GM12878 (cell line): ENCODE measurements around the gene LIM2. TPM values are rescaled to one million over a fixed set of nuclear protein-coding genes. Genes with fewer than 3 reads are reported as not detected.

Source experiments
- ATAC-seq: fragments of 200-7000 bp; cut with Tn5 transposase; 3 replicates; pipeline ENCODE4 v1.9.1; 2020; ENCODE audit warnings: mild to moderate bottlenecking, moderate library complexity
- BruUV-seq: library from RNA; stranded (reverse); fragments of 400-500 nt; replicated peaks from 2 replicates; lab custom pipeline; 2021; lab: Mats Ljungman, UMichigan
- CTCF ChIA-PET: fragments of 300-600 bp; sonication (Branson Sonifier 250); formaldehyde crosslinking; extraction: SDS; loops from one replicate; lab custom pipeline; 2021; ENCODE audit warnings: inconsistent platforms; lab: Yijun Ruan, JAX
- POLR2A ChIA-PET: fragments of 350-600 bp; formaldehyde crosslinking; extraction: SDS; loops from one replicate; lab custom pipeline; 2021; ENCODE audit warnings: inconsistent platforms; lab: Charles Lee
- RAD21 ChIA-PET: fragments of 300-600 bp; sonication (Branson Sonifier 250); formaldehyde crosslinking; loops from one replicate; lab custom pipeline; 2023; ENCODE audit warnings: antibody characterized with exemption; ENCODE audit not compliant: unreplicated experiment; lab: Charles Lee
- SMC1A ChIA-PET: fragments of 300-600 bp; sonication (Branson Sonifier 250); formaldehyde crosslinking; loops from one replicate; lab custom pipeline; 2023; ENCODE audit not compliant: unreplicated experiment, uncharacterized antibody; lab: Charles Lee
- DNase-seq: peaks from one replicate; pipeline ENCODE4 v3.0.0-alpha.2; 2011; ENCODE audit warnings: low read depth, low spot score
- FAIRE-seq: peaks from 3 replicates; lab custom pipeline; 2011; peaks lifted over from hg19 to GRCh38; lab: Jason Lieb, UNC
- H2AFZ ChIP-seq: 2 replicates; pipeline ENCODE4 v1.6.0; 2011; ENCODE audit warnings: low read depth, low read length, control low read depth; ENCODE audit not compliant: control insufficient read depth
- H3K27ac ChIP-seq: 2 replicates; pipeline ENCODE4 v1.5.1; 2011; ENCODE audit warnings: control low read depth; ENCODE audit not compliant: control insufficient read depth, insufficient read depth
- H3K27me3 ChIP-seq, 2 experiments: replicated peaks in 1 of 2; 2 replicates each; pipeline versions ENCODE4 v1.6.0 to v1.6.1; 2011; ENCODE audit warnings: low read length in 1 of 2; ENCODE audit not compliant: control insufficient read depth in 2 of 2, insufficient read depth in 2 of 2
- H3K36me3 ChIP-seq, 2 experiments: 2 replicates each; pipeline ENCODE4 v1.5.1; 2011; ENCODE audit warnings: low read length in 1 of 2; ENCODE audit not compliant: control insufficient read depth in 2 of 2, insufficient read depth in 2 of 2
- H3K4me1 ChIP-seq: 2 replicates; pipeline ENCODE4 v1.6.1; 2011; ENCODE audit warnings: mild to moderate bottlenecking, low read length, moderate library complexity, mixed read lengths; ENCODE audit not compliant: control insufficient read depth, insufficient read depth
- H3K4me2 ChIP-seq: 2 replicates; pipeline ENCODE4 v1.6.0; 2011; ENCODE audit warnings: control low read depth; ENCODE audit not compliant: control insufficient read depth, insufficient read depth
- H3K4me3 ChIP-seq: fragments of 200-600 bp; sonication (generic); 2 replicates; pipeline ENCODE4 v1.5.1; 2016
- H3K79me2 ChIP-seq: 2 replicates; pipeline ENCODE4 v1.6.0; 2011; ENCODE audit warnings: low read length; ENCODE audit not compliant: control insufficient read depth, insufficient read depth
- H3K9ac ChIP-seq: 2 replicates; pipeline ENCODE4 v1.8.0; 2011; ENCODE audit warnings: low read length, control low read depth, mixed read lengths; ENCODE audit not compliant: control insufficient read depth, insufficient read depth
- H3K9me3 ChIP-seq: replicated peaks from 3 replicates; pipeline ENCODE4 v1.5.1; 2011; ENCODE audit warnings: mild to moderate bottlenecking, low read length; ENCODE audit not compliant: control insufficient read depth, insufficient read depth
- H4K20me1 ChIP-seq: 2 replicates; pipeline ENCODE4 v1.6.0; 2011; ENCODE audit not compliant: control insufficient read depth, insufficient read depth
- ATF2 ChIP-seq: IDR thresholded peaks from 2 replicates; pipeline ENCODE4 v1.6.1; 2012; ENCODE audit warnings: low read length, inconsistent platforms
- CBX5 ChIP-seq: sonication (generic); IDR thresholded peaks from 2 replicates; pipeline ENCODE4 v1.6.1; 2016; ENCODE audit warnings: low read depth, moderate library complexity, mild to moderate bottlenecking, inconsistent platforms
- HCFC1 ChIP-seq: fragments of 150-350 bp; IDR thresholded peaks from 2 replicates; pipeline ENCODE4 v1.6.1; 2014; ENCODE audit warnings: low read length
- IKZF1 ChIP-seq: fragments of 450-650 bp; conservative IDR thresholded peaks from 2 replicates; pipeline ENCODE4 v1.6.1; 2017; ENCODE audit warnings: antibody characterized with exemption, mild to moderate bottlenecking
- IRF4 ChIP-seq: IDR thresholded peaks from 2 replicates; pipeline ENCODE4 v1.6.1; 2011; ENCODE audit warnings: low read depth, low read length
- KAT2A ChIP-seq: conservative IDR thresholded peaks from 2 replicates; pipeline ENCODE4 v1.6.1; 2011; ENCODE audit warnings: low read depth, low read length; ENCODE audit not compliant: control insufficient read depth
- MTA2 ChIP-seq: fragments of 450-650 bp; IDR thresholded peaks from 2 replicates; pipeline ENCODE4 v1.6.1; 2016; ENCODE audit warnings: low read depth, mild to moderate bottlenecking, moderate library complexity
- PML ChIP-seq: IDR thresholded peaks from 2 replicates; pipeline ENCODE4 v1.6.1; 2012; ENCODE audit warnings: low read length, inconsistent platforms
- POLR2AphosphoS2 ChIP-seq: IDR thresholded peaks from 2 replicates; pipeline ENCODE4 v1.6.1; 2011; ENCODE audit warnings: low read depth, mild to moderate bottlenecking, low read length, improper control_type of control experiment, moderate library complexity
- POU2F2 ChIP-seq: IDR thresholded peaks from 3 replicates; pipeline ENCODE4 v1.6.1; 2011; ENCODE audit warnings: low read depth, mild to moderate bottlenecking, low read length, borderline replicate concordance
- RAD51 ChIP-seq: fragments of 450-650 bp; IDR thresholded peaks from 2 replicates; pipeline ENCODE4 v1.6.1; 2016; ENCODE audit warnings: moderate library complexity, mild to moderate bottlenecking, inconsistent platforms
- SMAD1 ChIP-seq: fragments of 450-650 bp; IDR thresholded peaks from 2 replicates; pipeline ENCODE4 v1.6.1; 2018; ENCODE audit warnings: mild to moderate bottlenecking, low read depth; ENCODE audit not compliant: partially characterized antibody
- SMARCA5 ChIP-seq: fragments of 450-650 bp; IDR thresholded peaks from 2 replicates; pipeline ENCODE4 v1.6.1; 2017; ENCODE audit warnings: mild to moderate bottlenecking
- SP1 ChIP-seq: IDR thresholded peaks from one replicate; pipeline ENCODE4 v1.6.1; 2011; ENCODE audit warnings: low read depth, low read length
- STAT1 ChIP-seq: fragments of 450-650 bp; conservative IDR thresholded peaks from 2 replicates; pipeline ENCODE4 v1.6.1; 2014; ENCODE audit warnings: antibody characterized with exemption, mild to moderate bottlenecking
- TAF1 ChIP-seq: IDR thresholded peaks from 2 replicates; pipeline ENCODE4 v1.6.1; 2011; ENCODE audit warnings: mild to moderate bottlenecking, low read depth, low read length, borderline replicate concordance
- ZSCAN29 ChIP-seq: fragments of 450-650 bp; IDR thresholded peaks from 2 replicates; pipeline ENCODE4 v1.6.1; 2017; ENCODE audit warnings: mild to moderate bottlenecking, moderate library complexity
- WGBS: methylation state at CpG from one replicate; pipeline ENCODE4 v1.1.6; 2016; ENCODE audit warnings: low lambda C conversion rate; ENCODE audit not compliant: insufficient replicate concordance, insufficient coverage; ENCODE audit errors: missing lambda C conversion rate; 5-methylcytosine and 5-hydroxymethylcytosine counted together
- in situ Hi-C: fragments of 300-500 bp; cut with MboI; formaldehyde crosslinking; loops from 9 replicates; pipeline ENCODE4 v1.14.3; 2018; ENCODE audit warnings: mixed read lengths
- intact Hi-C: fragments of 100-400 bp; cut with micrococcal nuclease; formaldehyde crosslinking; loops from one replicate; pipeline ENCODE4 v1.14.2; 2022; ENCODE audit not compliant: unreplicated experiment
- polyA plus RNA-seq, 11 experiments: library from polyadenylated mRNA; depleted of rRNA in 4 of 11; unstranded in 6 of 11; stranded (reverse) in 5 of 11; fragments of >200 nt; fragmentation: Nextera tagmentation in 4 of 11; fragmentation: Illumina TruSeq in 1 of 11; extraction: Ambion mirVana in 4 of 11; extraction: Trizol in 1 of 11; gene quantifications; 1 replicate in 1 of 11; 2 replicates in 10 of 11; pipeline versions ENCODE4 v1.2.1 to v1.2.3, GENCODE V29; 2011 to 2016; ENCODE audit warnings: inconsistent platforms in 2 of 11, missing spikeins in 2 of 11, low read depth in 1 of 11
- total RNA-seq, 4 experiments: library from RNA; depleted of rRNA in 3 of 4; stranded (reverse); fragments of >200 nt in 3 of 4; fragmentation: Illumina TruSeq in 1 of 4; extraction: Trizol in 1 of 4; gene quantifications; 2 replicates each; pipeline versions ENCODE4 v1.2.1 to v1.2.3, GENCODE V29; 2013 to 2021
- TF ChIP-seq, protein P1 (sequence below): fragments of 450-650 bp; IDR thresholded peaks from 2 replicates; pipeline ENCODE4 v1.6.1; 2017; ENCODE audit warnings: low read depth, mild to moderate bottlenecking, moderate library complexity
- TF ChIP-seq, protein P2 (sequence below): IDR thresholded peaks from 2 replicates; pipeline ENCODE4 v1.6.1; 2012; ENCODE audit warnings: low read depth, low read length, improper control_type of control experiment

The LIM2 gene
- total and polyA plus RNA-seq, 10 of the 15 experiments (the other 5 are each of a cell fraction or from before 2014, with no cell fraction given) = not detected

DNA sequence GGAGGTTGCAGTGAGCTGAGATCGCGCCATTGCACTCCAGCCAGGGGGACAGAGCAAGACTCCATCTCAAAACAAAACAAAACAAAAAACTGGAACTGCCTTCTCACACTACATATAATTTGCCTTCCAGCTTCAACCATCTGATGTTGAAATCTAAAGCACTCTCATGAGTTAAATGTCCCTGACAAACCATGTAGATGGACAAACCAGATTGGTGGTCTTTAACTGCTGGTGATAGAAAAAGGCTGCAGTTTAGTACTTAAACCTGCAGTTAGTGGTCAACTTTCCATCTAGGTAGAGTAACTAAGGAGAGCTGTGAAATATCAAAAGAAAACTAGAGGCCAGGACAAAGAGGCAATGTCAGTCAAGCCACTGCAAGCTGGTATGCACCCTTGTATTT is 8.4 kb upstream of the LIM2 start:
- no peak overlapping the region for H3K4me3 ChIP-seq
- POLR2A ChIA-PET = interaction anchor here (0.5 to 4.8 kb wide), 11 partner anchors 12 to 56 kb away, joined by 3 to 64 read pairs (median 9); partner anchors contain the start of genes CLDND2, ETFB, NKG7 and SIGLEC10
- H3K4me2 ChIP-seq = peak overlapping the region; percentile 78; the same call in 1 of the 2 replicates
- peaks cover 5% of the 10 kb centered on the region for H3K79me2 ChIP-seq
- H3K27ac ChIP-seq = peak overlapping the region; percentile 97; the same call in 1 of the 2 replicates
- no peaks in the 10 kb centered on the region for H4K20me1 ChIP-seq
- CTCF ChIA-PET = interaction anchor here (1.1 to 4.9 kb wide), 17 partner anchors 12 to 265 kb away, joined by 3 to 49 read pairs (median 10); partner anchors contain the start of genes CLDND2, ETFB, NKG7 and SIGLEC10
- FAIRE-seq (no peak), DNase-seq (no peak), ATAC-seq (no peak)
- no peak overlapping the region; the same call in 1 of the 2 replicates for H3K9ac ChIP-seq
- H3K36me3 ChIP-seq = no peaks in the 10 kb centered on the region
- no peaks in the 10 kb centered on the region for H3K27me3 ChIP-seq
- no TSS peak for BruUV-seq
- no peak overlapping the region for H2AFZ ChIP-seq
- H3K9me3 ChIP-seq = no peaks in the 10 kb centered on the region; the same call in 2 of the 3 replicates
- RAD21 ChIA-PET = interaction anchor here (0.7 to 3.8 kb wide), 6 partner anchors 22 to 57 kb away, joined by 3 to 51 read pairs (median 21); partner anchors contain the start of genes ETFB and SIGLEC10
- H3K4me1 ChIP-seq = peaks cover 15% of the 10 kb centered on the region
- SMC1A ChIA-PET = interaction anchor here (0.7 to 6.6 kb wide), 12 partner anchors 11 to 60 kb away, joined by 3 to 43 read pairs (median 6); partner anchors contain the start of gene SIGLEC10
- in situ Hi-C loops (loop anchor here (25.0 kb wide), 1 partner anchor 1141 kb away; the partner anchor contains the start of gene ZNF808), intact Hi-C loops (no loop called here)
- WGBS = 95% methylated on average over 2 of the region's 2 CpGs
- TF ChIP-seq IKZF1 (no peak), STAT1 (no peak), CBX5 (no peak), POU2F2 (no peak), POLR2AphosphoS2 (no peak), HCFC1 (no peak), PML (no peak), KAT2A (no peak), IRF4 (no peak), MTA2 (no peak), SMARCA5 (no peak), RAD51 (no peak), ATF2 (no peak), SP1 (no peak), SMAD1 (no peak), ZSCAN29 (no peak), TAF1 (no peak)
- TF ChIP-seq, protein P1, sequence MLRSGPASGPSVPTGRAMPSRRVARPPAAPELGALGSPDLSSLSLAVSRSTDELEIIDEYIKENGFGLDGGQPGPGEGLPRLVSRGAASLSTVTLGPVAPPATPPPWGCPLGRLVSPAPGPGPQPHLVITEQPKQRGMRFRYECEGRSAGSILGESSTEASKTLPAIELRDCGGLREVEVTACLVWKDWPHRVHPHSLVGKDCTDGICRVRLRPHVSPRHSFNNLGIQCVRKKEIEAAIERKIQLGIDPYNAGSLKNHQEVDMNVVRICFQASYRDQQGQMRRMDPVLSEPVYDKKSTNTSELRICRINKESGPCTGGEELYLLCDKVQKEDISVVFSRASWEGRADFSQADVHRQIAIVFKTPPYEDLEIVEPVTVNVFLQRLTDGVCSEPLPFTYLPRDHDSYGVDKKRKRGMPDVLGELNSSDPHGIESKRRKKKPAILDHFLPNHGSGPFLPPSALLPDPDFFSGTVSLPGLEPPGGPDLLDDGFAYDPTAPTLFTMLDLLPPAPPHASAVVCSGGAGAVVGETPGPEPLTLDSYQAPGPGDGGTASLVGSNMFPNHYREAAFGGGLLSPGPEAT = no peak
- TF ChIP-seq, protein P2, sequence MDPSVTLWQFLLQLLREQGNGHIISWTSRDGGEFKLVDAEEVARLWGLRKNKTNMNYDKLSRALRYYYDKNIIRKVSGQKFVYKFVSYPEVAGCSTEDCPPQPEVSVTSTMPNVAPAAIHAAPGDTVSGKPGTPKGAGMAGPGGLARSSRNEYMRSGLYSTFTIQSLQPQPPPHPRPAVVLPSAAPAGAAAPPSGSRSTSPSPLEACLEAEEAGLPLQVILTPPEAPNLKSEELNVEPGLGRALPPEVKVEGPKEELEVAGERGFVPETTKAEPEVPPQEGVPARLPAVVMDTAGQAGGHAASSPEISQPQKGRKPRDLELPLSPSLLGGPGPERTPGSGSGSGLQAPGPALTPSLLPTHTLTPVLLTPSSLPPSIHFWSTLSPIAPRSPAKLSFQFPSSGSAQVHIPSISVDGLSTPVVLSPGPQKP = no peak
